ENCODE results near the gene ANKRD12.

- no peak for TF ChIP-seq CTCF (IDR thresholded peaks at IDR 0.05)
- no peak for TF ChIP-seq POLR2A (IDR thresholded peaks at IDR 0.05)
Measured at GRCh38 chr18:9105420-9105819, 31.2 kb upstream of the ANKRD12 start.
